ENCODE results near the gene SLC37A1. TPM values are rescaled to one million over a fixed set of nuclear protein-coding genes. Genes with fewer than 3 reads are reported as not detected.
A peak's percentile ranks its signal among the peaks of the same experiment; 100 is the strongest.

The SLC37A1 gene
- total RNA-seq, 2 donors from 2014 or later, result 22.7 to 47.0 TPM

GRCh38 chr21:42545317-42545716 is 31.7 kb downstream of the SLC37A1 start:
- H3K9me3 ChIP-seq (ENCODE audit: control insufficient read depth, low read length), result no peaks in the 10 kb centered on the region
- Mint-ChIP-seq H3K4me1 (peaks cover 5% of the 10 kb centered on the region), H3K27ac (peak overlapping the region; percentile 56), H3K27me3 (ENCODE audit: insufficient read depth) (no peaks in the 10 kb centered on the region), H3K36me3 (ENCODE audit: low read depth) (peaks cover 85% of the 10 kb centered on the region), H3K4me3 (no peak overlapping the region), H3K9me3 (no peaks in the 10 kb centered on the region)
- H3K4me1 ChIP-seq (ENCODE audit: control insufficient read depth, insufficient read depth, low read length), result no peaks in the 10 kb centered on the region
- H3K27me3 ChIP-seq (ENCODE audit: control insufficient read depth, insufficient read depth, low read length, poor library complexity, severe bottlenecking), result no peaks in the 10 kb centered on the region
- no peak for TF ChIP-seq CTCF (conservative IDR thresholded peaks at IDR 0.05)
- H3K4me3 ChIP-seq (ENCODE audit: low read length), result no peak overlapping the region
- H3K27ac ChIP-seq (ENCODE audit: low read depth, low read length), result no peak overlapping the region
- no peak overlapping the region for H3K9ac ChIP-seq (ENCODE audit: extremely low read depth, low read length, poor library complexity, severe bottlenecking)
- peaks cover 9% of the 10 kb centered on the region for H3K36me3 ChIP-seq (ENCODE audit: control insufficient read depth, insufficient read depth, low read length)
- 79 to 100% methylated on average over 2 to 4 of the region's 4 CpGs for WGBS, 2 experiments (ENCODE audit: insufficient coverage in 1 of 2, insufficient read length in 1 of 2)
- DNase-seq, result no peak

DNA sequence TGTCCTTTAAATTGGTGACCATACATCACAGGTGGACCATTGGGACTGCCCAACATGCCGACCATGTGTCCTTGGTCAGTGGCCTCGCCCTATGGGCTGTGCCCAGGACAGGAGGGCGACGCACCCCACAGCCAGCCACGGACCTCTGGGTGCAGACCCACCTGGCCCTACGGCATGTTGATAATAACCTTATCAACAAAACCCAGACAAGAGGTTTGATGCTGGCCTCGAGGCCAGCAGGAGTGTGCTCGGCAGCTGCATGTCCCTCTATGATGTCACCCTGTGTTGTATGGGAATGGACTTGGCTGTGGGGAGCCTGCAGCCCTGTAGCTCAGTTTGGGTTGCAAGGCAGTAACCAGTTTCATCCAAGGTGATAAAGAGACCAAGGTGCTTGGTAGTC is 32.1 kb downstream of the SLC37A1 start:
- Histone ChIP-seq H3K9ac (ENCODE audit: extremely low read depth, low read length, poor library complexity, severe bottlenecking) (no peak overlapping the region), H3K9me3 (ENCODE audit: control insufficient read depth, low read length) (no peaks in the 10 kb centered on the region), H3K4me1 (ENCODE audit: control insufficient read depth, insufficient read depth, low read length) (no peaks in the 10 kb centered on the region), H3K36me3 (ENCODE audit: control insufficient read depth, insufficient read depth, low read length) (peaks cover 9% of the 10 kb centered on the region), H3K27me3 (ENCODE audit: control insufficient read depth, insufficient read depth, low read length, poor library complexity, severe bottlenecking) (no peaks in the 10 kb centered on the region), H3K27ac (ENCODE audit: low read depth, low read length) (no peak overlapping the region), H3K4me3 (ENCODE audit: low read length) (no peak overlapping the region)
- TF ChIP-seq CTCF (conservative IDR thresholded peaks at IDR 0.05), result no peak
- peak overlapping the region; percentile 56 for H3K27ac Mint-ChIP-seq
- 80 to 98% methylated on average over 5 to 8 of the region's 8 CpGs for WGBS, 2 experiments (ENCODE audit: insufficient coverage in 1 of 2, insufficient read length in 1 of 2)
- peaks cover 85% of the 10 kb centered on the region for H3K36me3 Mint-ChIP-seq (ENCODE audit: low read depth)
- H3K4me1 Mint-ChIP-seq, result peaks cover 5% of the 10 kb centered on the region
- H3K9me3 Mint-ChIP-seq, result peaks cover under 1% of the 10 kb centered on the region
- H3K4me3 Mint-ChIP-seq, result no peak overlapping the region
- no peak for DNase-seq
- H3K27me3 Mint-ChIP-seq (ENCODE audit: insufficient read depth), result no peaks in the 10 kb centered on the region

DNA sequence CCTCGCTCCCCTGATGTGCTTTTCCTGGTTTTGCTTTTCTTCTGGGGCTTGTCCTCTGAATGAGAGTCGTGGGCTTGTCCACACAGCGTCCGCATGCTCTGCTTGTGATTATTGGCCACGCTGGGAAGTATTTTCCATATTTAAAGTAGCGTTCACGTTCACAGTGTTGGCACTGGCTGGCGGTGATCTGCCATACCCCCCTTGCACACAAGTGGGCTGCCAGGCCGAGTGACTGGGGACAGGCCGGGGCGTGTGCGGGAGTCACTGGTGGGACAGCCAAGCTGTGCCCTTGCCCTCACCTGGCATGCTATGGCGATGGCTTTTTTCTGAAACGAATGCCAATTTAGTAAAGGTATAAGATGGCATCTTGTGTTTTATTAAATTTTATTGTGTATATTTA is 32.8 kb downstream of the SLC37A1 start:
- Histone ChIP-seq H3K9ac (ENCODE audit: extremely low read depth, low read length, poor library complexity, severe bottlenecking) (no peak overlapping the region), H3K4me1 (ENCODE audit: control insufficient read depth, insufficient read depth, low read length) (no peaks in the 10 kb centered on the region), H3K4me3 (ENCODE audit: low read length) (no peak overlapping the region), H3K36me3 (ENCODE audit: control insufficient read depth, insufficient read depth, low read length) (peaks cover 9% of the 10 kb centered on the region), H3K27ac (ENCODE audit: low read depth, low read length) (no peak overlapping the region), H3K9me3 (ENCODE audit: control insufficient read depth, low read length) (no peaks in the 10 kb centered on the region), H3K27me3 (ENCODE audit: control insufficient read depth, insufficient read depth, low read length, poor library complexity, severe bottlenecking) (no peaks in the 10 kb centered on the region)
- Mint-ChIP-seq H3K27ac (no peak overlapping the region), H3K4me1 (peaks cover 5% of the 10 kb centered on the region), H3K9me3 (peaks cover 7% of the 10 kb centered on the region), H3K27me3 (ENCODE audit: insufficient read depth) (no peaks in the 10 kb centered on the region), H3K4me3 (no peak overlapping the region), H3K36me3 (ENCODE audit: low read depth) (peaks cover 86% of the 10 kb centered on the region)
- 87 to 91% methylated on average over 13 to 14 of the region's 14 CpGs for WGBS, 2 experiments (ENCODE audit: insufficient coverage in 1 of 2, insufficient read length in 1 of 2)
- TF ChIP-seq CTCF (conservative IDR thresholded peaks at IDR 0.05), result no peak
- no peak for DNase-seq
